GM21723 (cell line): ENCODE data around the gene MME.

Source experiments
- ATAC-seq: cut with Tn5 transposase; IDR thresholded peaks from one replicate; pipeline ENCODE4 v1.9.1; 2021; ENCODE audit warnings: mild to moderate bottlenecking, moderate library complexity; ENCODE audit not compliant: unreplicated experiment

Gene MME

GRCh38 chr3:155230382-155230781, 150.3 kb downstream of the MME start:
- no peak for ATAC-seq

GRCh38 chr3:155231792-155232191, 151.7 kb downstream of the MME start:
- ATAC-seq: no peak

GRCh38 chr3:155232605-155233004, 152.5 kb downstream of the MME start:
- no peak for ATAC-seq

- ATAC-seq: no peak
Measured at GRCh38 chr3:155233213-155233612, 153.1 kb downstream of the MME start.
